Measurements from ENCODE around the gene SENP6. TPM values are rescaled to one million over a fixed set of nuclear protein-coding genes. Genes with fewer than 3 reads are reported as not detected.

The SENP6 gene
- total RNA-seq, 1 experiment from 2014 or later, result 90.9 TPM

- peaks cover 7% of the 10 kb centered on the region for H3K36me3 Mint-ChIP-seq
- H3K4me3 Mint-ChIP-seq, result no peak overlapping the region
- POLR2A ChIA-PET, result no interaction called here
- ATAC-seq, result no peak
- no peak overlapping the region for H3K27ac Mint-ChIP-seq
- no peaks in the 10 kb centered on the region for H3K27me3 Mint-ChIP-seq (ENCODE audit: low read depth)
- no peaks in the 10 kb centered on the region for H3K9me3 Mint-ChIP-seq
- H3K4me1 Mint-ChIP-seq, result peaks cover 8% of the 10 kb centered on the region
- TF ChIP-seq SMAD3 (CRISPR knock-in tag; IDR thresholded peaks at IDR 0.05; ENCODE audit: borderline replicate concordance), result no peak
- TF ChIP-seq NFYB (CRISPR knock-in tag; conservative IDR thresholded peaks at IDR 0.05; ENCODE audit: low read depth), result no peak
- no peak for TF ChIP-seq OVOL2 (CRISPR knock-in tag; IDR thresholded peaks at IDR 0.05; ENCODE audit: borderline replicate concordance)
- TF ChIP-seq GRHL2 (CRISPR knock-in tag; IDR thresholded peaks at IDR 0.05; ENCODE audit: insufficient replicate concordance, severe bottlenecking), result no peak
- TF ChIP-seq GTF2I (CRISPR knock-in tag; conservative IDR thresholded peaks at IDR 0.05), result no peak
- no peak for TF ChIP-seq NR2C2 (CRISPR knock-in tag; IDR thresholded peaks at IDR 0.05)
- no peak for TF ChIP-seq ATF3 (CRISPR knock-in tag; conservative IDR thresholded peaks at IDR 0.05)
- TF ChIP-seq MLX (CRISPR knock-in tag; IDR thresholded peaks at IDR 0.05), result no peak
- no peak for TF ChIP-seq ZNF263 (CRISPR knock-in tag; IDR thresholded peaks at IDR 0.05; ENCODE audit: low read depth)
- TF ChIP-seq GABPB1 (CRISPR knock-in tag; IDR thresholded peaks at IDR 0.05), result no peak
- no peak for TF ChIP-seq RELA (CRISPR knock-in tag; IDR thresholded peaks at IDR 0.05; ENCODE audit: borderline replicate concordance)
- no peak for TF ChIP-seq ZSCAN18 (CRISPR knock-in tag; IDR thresholded peaks at IDR 0.05)
- TF ChIP-seq IRF2 (CRISPR knock-in tag; IDR thresholded peaks at IDR 0.05; ENCODE audit: borderline replicate concordance, low read depth), result no peak
- no peak for TF ChIP-seq AR (CRISPR knock-in tag; IDR thresholded peaks at IDR 0.05)
- TF ChIP-seq STAT6 (CRISPR knock-in tag; conservative IDR thresholded peaks at IDR 0.05; ENCODE audit: low read depth), result no peak
- TF ChIP-seq ZNF232 (CRISPR knock-in tag; IDR thresholded peaks at IDR 0.05), result no peak
- no peak for DNase-seq (ENCODE audit: low spot score)
- CTCF ChIA-PET, result no interaction called here
Measured at GRCh38 chr6:75766387-75766786, 164.7 kb downstream of the SENP6 start.

Other genes with a start within 250 kb of the SENP6 start
- gene FILIP1, start 108.1 kb upstream of the SENP6 start, total RNA-seq (2021), result 2.9 to 5.6 TPM (median 5.1 TPM) in 3 replicates
- gene MYO6, start 147.4 kb downstream of the SENP6 start, total RNA-seq (2021), result 32.6 to 40.5 TPM (median 40.5 TPM) in 3 replicates

All from WTC11 (cell line).